Left hindlimb (tissue), 1 donor: ENCODE results near the gene KRTAP12-1.
A peak's percentile ranks its signal among the peaks of the same experiment; 100 is the strongest.

Experiments
- DNase-seq: peaks from one replicate; pipeline ENCODE4 v3.0.0-alpha.2; 2018

The KRTAP12-1 gene, protein sequence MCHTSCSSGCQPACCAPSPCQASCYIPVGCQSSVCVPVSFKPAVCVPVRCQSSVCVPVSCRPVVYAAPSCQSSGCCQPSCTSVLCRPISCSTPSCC

GRCh38 chr21:44681861-44682579 lies at the start of gene KRTAP12-1:
KRTAP12-1 (minus strand) TSS chr21:44682163; CDS start chr21:44682123, 40 bp downstream.
- DNase-seq: no peak

- no peak for DNase-seq
Observed at GRCh38 chr21:44730951-44731579, 49.1 kb upstream of the KRTAP12-1 start.

DNA sequence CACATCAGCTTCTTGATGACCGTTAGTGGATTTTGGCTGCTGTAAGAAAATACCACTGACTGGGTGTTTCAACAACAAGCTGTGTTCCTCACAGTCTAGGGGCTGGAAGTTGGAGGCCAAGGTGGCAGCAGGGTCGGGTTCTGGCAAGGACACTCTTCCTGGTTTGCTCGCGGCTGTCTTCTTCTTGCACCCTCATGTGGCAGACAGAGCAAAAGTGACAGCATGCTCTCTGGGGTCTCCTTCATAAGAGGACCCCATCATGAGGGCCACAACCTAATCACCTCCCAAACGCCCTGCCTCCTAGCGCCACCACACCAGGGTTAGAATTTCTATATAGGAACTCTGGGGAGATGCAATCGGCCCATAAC lies 48.0 kb upstream of the KRTAP12-1 start:
- DNase-seq: peak; percentile 9

DNA sequence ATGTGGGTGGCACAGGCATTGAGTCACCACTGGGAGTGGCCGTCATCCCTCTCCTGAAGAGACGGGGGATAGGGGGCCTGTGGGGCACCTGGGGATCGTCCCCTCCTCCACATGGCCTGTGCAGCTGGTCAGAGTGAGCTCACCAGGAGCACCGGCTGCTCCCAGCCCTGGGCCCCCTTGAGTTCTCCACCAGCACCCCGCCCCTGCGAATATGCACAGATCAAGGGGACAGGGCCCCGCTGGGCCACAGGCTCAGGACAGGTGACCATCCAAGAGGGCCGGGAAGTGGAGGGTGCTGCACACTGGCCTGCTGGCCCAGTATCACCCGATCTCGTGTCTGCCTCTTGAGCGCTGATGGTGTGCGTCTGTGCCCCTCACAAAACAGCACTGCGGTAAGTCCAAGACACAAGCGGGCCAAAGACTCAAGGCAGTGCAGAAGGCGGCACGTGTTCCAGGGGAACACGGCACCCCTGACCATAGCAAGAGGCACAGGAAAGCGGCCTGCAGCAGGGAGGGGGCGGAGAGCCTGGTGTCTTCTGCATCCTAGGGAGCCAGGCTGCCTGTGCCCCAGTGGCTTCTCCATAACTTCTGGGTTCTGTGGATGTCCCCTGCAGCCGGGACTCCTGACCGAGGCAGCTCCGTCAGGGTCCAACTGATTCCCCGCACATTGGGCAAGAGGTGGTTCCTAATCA lies 47.5 kb upstream of the KRTAP12-1 start:
- peak; percentile 17 for DNase-seq

GRCh38 chr21:44728716-44729115 lies 46.8 kb upstream of the KRTAP12-1 start:
- DNase-seq: no peak

- DNase-seq: peak; percentile 18
Observed at GRCh38 chr21:44727757-44728156, 45.8 kb upstream of the KRTAP12-1 start.

DNA sequence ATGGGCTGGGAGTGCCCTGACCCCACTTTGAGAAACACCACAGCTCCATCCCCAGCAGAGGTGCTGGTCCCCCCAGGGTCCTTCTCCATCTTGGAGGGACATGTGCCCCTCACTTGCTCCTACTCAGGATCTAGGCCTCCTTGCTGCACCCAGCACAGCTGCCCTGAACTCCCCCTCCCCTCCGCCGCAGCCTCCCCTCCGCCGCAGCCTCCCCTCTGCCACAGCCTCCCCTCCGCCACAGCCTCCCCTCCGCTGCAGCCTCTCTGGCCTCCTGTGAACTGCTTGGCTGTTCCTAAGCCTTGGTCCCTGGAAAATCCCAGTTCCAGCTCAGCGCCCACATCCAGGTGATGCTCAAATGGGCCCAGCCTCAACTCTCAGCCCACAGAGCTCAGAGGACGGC lies 45.4 kb upstream of the KRTAP12-1 start:
- DNase-seq: no peak

DNA sequence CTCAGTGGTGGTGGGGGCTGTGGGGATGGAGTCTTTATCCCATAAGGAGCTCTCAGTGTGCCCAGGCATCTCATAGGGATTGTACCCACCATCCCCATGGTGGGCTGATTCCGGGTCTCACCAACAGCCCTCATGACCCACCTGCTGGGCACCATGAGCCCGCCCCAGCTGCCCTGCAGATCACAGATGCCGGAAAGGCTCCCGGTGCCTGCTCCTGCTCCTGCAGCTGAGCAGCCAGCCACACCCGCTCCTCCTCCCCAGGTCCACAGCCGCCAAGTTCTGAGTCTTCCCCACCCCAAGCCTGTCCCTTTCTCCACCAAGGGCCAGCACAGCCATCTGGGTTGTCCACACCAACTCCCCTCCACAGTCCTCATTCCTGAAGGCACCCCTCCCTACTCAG lies 44.9 kb upstream of the KRTAP12-1 start:
- DNase-seq: peak; percentile 10

DNA sequence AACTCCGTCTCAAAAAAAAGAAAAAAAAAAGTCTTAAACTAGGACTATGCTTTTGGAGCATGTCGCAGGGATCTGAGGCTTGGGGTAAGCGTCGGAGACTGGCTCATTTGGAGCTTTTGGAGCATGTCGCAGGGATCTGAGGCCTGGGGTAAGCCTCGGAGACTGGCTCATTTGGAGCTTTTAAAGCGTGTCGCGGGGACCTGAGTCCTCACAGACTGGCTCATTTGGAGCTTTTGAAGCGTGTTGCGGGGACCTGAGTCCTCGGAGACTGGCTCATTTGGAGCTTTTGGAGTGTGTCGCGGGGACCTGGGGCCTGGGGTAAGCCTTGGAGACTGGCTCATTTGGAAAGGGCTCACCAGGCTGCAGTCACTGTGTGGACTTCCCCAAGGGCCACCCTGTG lies 43.0 kb upstream of the KRTAP12-1 start:
- DNase-seq: no peak

DNA sequence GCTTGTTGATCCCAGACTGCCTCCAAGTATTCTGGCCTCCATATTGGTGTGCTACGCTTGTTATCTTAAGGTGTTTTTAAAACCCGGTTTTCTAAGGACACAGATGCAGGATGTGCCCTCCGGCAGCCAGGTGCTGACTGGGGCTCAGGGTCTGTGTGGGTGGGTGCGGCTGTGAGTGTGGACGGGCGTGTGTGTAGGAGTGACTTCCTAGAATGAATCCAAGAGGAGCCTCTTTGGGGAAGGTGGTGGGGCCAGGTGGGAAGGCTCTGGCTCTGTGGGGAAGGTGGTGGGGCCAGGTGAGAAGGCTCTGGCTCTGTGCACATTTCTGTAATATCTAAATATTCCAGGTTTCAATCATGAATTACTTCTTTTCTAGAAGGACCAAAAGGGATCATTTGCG lies 42.2 kb upstream of the KRTAP12-1 start:
- DNase-seq: peak; percentile 29

DNA sequence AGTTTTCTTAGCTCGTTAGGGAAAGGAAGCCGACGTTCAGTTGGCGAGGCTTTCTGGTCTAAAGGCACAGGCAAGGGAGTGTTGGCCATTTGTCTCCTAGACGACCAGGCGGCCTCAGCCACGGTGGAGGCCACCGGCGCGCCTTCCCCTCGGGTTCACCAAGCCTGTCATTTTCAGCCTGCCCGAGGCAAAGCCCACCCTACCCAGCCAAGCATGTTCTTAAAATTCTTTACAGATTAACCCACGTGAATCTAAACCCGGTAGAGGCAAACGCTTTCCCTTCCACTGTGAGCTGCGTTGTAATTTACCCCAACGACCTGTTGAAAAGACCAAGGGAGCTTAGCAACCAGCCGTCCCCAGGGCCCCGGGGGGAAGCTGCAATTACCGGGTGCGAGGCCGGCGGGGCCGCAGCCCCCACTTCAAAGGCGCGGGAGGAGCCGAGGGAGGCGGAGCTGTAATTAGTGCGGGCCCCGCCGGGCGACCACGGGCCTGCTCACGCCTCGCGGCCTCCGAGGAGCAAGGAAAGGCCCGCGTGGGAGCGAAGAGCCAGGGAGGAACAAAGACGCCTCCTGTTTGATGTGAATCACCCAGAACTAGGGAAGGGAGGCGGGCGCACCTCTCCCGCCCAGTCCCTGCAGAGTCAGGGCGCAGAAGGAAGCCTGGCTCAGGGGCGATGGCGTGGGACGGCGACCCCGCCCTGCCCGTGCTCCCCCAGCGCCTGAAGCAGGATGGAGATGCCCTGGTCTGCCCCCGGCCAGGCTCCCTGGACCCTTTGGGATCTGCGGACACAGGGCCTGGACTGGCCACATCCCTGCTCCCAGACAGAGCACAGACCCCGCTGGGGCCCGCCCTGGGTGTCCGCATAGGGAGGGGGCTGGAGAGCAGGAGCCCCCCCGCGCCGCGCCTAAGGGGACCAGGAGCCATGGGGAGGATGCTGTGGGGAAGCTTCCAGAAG lies 41.5 kb upstream of the KRTAP12-1 start:
- peak; percentile 66 for DNase-seq

DNA sequence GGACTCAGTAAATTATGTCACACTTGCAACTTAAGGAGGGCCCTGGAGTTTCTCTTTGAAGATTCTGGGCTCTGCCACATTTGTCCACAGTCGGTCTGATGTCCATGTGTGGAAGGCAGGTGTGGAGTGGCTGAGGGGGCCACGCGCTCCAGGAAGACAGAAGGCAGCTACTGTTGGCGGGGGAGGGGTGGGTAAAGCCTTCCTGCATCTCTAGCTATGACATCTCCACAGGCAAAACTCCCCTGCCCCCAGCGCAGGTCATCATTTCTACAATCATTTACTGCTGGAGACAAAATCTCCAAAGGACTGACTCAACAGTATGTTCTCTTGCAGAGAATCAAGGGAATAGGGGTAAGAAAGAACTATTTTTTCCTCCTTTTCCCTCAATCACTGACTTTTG lies 40.8 kb upstream of the KRTAP12-1 start:
- peak; percentile 15 for DNase-seq

- no peak for DNase-seq
Observed at GRCh38 chr21:44720170-44720569, 38.2 kb upstream of the KRTAP12-1 start.

GRCh38 chr21:44718571-44718970 lies 36.6 kb upstream of the KRTAP12-1 start:
- peak; percentile 11 for DNase-seq

DNA sequence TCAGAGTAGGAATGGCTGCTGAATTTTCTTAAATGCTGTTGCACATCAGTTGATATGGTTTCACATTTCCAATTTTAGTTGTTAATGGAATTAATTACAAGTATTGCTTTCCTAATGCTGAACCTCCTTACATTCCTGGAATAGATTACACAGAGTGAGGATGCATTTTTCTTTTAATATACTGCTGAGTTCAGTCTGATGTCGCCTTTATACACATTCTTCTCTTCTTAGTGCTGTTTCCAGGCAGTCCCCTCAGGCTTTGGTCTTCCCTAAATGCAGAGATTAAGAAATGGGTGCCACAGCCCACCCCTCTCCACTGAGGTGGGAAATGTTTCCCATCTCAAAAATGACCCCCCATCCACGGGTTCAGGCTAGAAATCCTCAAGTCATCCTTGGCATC lies 36.1 kb upstream of the KRTAP12-1 start:
- DNase-seq: no peak

GRCh38 chr21:44716984-44717383 lies 35.0 kb upstream of the KRTAP12-1 start:
- no peak for DNase-seq

- DNase-seq: peak; percentile 4
Observed at GRCh38 chr21:44714905-44715304, 32.9 kb upstream of the KRTAP12-1 start.

DNA sequence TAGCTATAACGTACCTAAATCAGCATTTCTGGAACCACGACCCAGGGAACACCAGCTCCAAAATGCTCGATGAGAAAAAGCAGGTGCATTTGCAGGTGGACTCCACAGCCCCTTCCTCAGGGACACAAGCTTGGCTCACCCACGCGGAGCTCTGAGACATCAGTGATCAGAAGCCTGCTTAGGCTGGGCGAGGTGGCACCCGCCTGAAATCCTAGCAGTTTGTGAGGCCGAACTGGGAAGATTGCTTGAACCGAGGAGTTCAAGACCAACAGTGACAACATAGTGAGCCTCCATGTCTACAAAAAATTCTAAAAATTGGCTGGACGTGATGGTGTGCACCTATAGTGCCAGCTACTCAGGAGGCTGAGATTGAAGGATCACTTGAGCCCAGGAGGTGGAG lies 31.9 kb upstream of the KRTAP12-1 start:
- DNase-seq: peak; percentile 4

DNA sequence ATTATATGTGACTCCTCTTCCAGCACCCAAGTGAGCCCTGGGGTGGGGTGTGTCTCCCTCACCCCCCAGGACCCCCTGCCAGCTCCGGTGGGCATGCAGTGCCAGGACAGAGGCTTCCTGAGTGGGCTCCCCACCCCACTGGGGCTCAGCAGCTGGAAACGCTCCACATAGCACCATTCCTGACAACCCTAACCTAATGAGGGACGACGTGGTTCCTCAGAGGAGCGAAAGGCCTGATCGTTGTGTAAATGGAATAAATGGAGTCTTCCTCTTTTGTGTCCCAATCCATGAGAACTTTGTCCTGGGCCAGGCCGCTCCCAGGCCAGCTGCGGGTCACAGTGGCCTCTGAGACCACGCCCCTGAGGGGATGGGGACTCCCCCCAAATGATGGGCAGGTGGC lies 31.2 kb upstream of the KRTAP12-1 start:
- no peak for DNase-seq

DNA sequence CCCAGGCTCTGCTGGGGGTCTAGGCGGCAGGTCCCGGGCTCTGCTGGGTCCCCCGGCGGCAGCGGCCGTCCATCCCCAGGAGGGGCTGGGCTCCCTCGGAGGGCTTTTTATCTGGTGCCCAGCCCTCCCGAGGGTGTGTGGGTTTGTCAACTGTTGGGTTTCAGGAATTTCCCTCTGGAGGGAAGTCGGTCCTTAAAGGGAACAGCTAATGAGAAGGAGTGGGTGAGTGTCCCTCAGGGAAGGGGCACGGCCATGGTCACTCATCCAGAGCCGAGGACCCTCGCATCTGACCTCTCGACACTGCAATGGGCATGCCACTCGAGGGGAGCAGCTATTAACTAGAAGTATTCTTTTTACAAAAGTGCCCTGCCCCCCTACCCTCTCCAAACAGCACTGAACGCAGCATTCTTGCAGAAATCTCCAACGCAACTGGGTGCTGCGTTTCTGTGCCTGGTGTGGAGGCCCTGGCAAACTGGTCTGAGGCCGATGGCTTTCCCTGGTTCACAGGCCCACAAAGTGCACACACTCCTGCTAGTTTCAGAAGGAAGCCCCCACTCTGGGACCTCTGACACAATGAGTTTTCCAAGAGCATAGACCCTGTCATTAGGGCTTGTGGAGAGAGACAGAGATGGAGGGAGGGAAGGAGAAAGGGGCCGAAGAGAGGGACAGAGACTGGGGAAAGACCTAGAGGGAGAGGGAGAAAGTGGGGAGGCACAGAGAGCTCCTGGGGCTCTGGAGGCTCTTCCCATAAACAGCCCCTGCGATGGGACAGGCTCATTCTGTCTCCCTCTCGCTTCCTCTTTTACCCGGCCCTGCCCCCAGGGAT lies 30.5 kb upstream of the KRTAP12-1 start:
- peak; percentile 22 for DNase-seq

DNA sequence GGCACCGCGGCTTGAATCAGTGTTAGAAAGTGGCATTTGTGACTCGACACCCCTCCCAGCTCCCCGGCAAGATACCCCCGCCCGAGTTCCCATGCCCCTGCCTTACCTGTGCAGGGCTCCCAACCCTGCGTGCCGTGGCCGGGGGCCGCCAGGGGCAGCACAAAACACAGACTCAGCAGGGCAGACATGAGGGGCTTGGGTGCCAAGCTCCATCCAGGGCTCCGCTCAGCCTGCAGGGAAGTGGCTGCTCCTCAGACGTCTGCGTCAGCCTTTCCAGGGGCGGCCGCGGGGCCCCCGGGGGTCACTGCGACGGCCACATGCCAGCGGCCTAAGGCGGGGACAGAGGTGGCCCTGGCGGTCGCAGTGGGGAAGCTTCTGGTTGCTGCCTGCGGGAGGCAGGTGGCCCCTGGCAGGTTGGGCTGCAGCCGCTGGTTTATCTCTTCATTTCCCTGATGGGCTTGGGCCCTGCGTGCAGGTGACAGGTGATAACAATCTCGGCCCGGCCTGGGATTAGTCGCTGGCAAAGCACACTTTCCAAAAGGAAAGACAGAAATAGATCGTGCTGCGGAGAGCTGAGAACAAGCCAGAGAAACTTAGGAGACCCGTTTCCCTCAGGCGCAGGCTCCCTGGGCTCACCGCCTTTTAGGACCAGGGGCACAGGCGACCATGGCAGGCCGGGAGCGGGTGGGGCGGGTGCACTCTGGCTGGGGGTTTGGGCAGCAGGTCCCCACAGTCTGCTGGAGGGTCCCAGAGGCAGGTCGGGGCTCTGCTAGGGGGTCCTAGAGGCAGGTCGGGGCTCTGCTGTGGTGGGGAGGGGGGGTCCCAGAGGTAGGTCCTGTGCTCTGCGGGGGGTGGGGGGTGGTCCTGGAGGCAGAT lies 29.6 kb upstream of the KRTAP12-1 start, which contains the start of gene TSPEAR:
TSS of gene TSPEAR (minus strand) at position 246 of the 876 bp plus-strand sequence. CDS start at position 188, 58 bp downstream.
- DNase-seq: peak; percentile 23
